NCI-H1694 (cell line): Measurements from ENCODE around the gene MEIS3.
"Not testable (repeated sequence)": the region's sequence is repeated elsewhere in the genome, so short reads cannot be mapped to it uniquely, and the experiment has no call there.

Experiments used
- DNase-seq: peaks from one replicate; lab custom pipeline; 2025; lab: John Stamatoyannopoulos, UW

MEIS3 gene

DNA sequence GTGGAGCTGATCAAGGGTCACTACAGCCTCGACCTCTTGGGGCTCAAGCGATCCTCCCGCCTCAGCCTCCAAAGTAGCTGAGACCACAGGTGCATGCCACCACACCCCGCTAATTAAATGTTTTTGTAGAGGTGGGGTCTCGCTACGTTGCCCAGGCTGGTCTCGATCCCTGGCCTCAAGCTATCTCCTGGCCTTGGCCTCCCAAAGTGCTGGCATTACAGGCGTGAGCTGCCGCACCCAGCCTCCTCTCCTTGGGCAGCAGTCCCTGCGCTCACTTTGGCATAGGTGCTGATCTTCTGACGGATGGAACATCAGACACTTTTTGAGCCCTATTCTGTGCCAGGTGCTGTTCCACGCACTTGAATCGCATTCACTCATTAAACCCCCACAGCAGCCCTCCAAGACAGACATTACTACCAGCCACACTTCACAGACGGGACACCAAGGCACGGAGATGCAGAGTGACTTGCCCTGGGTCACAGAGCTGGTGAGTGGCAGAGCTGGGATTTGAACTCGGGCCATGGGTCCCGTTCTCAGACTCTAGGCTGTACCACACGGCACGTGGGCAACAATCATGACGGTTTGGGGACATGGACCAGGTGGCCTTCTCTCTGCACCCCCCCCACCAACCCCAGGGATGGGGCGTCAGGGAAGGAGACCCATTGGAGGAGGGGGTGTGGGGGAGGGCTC is 3.2 kb downstream of the MEIS3 start:
- DNase-seq, result no peak

DNA sequence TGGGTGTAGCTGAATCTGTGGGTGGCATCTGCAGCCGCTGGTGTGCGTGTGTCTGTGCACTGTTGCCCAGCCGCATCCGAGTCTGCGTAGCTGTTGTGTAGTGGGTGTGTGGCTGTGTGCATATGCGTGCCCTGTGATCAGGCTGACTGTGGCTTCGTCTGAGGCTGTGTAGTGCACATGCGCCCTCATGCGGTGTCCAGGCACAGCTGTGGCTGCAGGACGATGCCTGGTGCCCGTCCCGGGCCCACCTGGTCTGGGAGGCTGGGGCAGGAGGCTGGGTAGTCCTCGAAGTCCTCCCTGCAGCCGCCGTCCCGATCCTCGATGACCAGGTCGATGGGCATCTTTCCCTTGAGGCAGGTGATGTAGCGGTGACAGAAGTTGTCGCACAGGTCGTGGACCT is 4.9 kb downstream of the MEIS3 start:
- DNase-seq, result peak; percentile 23

DNA sequence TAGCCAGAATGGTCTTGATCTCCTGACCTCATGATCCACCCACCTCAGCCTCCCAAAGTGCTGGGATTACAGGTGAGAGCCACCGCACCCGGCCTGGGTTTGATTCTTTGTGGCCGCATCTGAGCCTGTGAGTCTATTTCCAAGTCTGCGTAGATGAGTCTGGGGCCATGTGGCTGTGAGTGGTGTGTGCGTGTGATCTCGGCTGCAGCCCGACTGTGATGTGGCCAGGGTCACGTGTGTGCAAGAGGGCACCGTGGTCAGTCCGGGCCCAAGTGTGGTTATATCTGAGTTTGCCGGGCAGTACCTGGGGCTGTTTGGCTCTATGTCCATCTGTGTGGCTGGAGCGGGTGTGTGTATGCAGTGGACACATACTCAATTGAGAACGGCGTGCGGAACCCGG is 5.4 kb downstream of the MEIS3 start:
- no peak for DNase-seq

DNA sequence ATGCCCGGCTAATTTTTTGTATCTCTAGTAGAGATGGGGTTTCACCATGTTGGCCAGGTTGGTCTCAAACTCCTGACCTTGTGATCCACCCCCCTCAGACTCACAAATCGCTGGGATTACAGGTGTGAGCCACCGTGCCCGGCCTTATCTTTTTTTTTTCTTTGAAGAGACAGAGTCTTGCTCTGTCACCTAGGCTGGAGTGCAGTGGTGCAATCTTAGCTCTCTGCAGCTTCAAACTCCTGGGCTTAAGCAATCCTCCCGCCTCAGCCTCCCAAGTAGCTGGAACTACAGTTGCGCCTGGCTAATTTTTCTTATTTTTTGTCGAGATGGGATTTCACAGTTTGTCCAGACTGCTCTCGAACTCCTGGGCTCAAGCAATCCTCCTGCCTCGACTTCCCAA is 7.6 kb downstream of the MEIS3 start:
- not testable (repeated sequence) for DNase-seq

DNA sequence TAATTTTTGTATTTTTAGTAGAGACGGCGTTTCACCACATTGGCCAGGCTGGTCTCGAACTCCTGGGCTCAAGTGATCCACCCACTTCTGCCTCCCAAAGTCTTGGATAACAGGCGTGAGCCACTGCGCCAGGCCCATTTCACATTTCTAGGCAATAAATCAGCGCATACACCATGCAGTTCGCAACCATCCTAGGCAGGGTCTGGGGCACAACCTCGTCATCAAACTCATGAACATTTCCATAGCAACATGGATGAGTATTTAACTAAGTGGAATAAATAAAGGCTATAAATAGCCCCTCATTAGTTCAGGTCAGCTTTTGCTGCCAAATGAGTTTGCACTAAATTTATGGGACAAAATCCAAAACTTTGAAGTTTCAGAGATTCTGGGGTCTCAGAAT is 8.2 kb downstream of the MEIS3 start:
- DNase-seq, result no peak

DNA sequence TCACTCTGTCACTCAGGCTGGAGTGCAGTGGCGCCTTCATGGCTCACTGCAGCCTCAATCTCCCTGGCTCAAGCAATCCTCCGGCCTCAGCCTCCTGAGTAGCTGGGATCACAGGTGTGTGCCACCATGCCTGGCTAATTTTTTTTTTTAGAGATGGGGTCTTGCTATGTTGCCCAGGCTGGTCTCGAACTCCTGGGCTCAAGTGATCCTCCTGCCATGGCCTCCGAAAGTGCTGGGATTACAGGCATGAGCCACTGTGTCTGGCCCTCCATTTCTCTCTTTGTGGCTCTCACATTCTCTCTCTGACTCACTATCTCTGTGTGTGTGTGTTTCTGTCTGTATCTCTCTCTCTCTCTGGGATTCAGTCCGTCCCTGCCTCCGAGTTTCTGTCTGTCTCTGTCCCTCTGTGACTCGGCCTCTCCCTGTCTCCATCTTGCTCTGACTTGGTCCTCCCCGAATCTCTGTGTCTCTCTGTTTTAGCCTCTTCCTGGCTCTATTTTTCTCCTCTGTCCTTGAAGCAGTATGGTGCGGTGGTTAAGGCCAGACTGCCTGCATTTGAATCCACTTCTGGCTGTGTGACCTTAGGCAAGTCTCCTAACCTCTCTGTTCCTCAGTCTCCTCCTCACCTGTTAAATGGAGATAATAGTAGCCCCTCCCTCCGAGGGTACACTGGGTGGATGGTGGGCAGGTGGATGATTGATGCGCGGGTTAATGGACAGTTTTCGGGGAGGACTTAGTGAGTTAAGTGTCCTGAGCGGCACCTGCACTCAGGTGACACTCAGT is 11.0 kb downstream of the MEIS3 start:
- no peak for DNase-seq

DNA sequence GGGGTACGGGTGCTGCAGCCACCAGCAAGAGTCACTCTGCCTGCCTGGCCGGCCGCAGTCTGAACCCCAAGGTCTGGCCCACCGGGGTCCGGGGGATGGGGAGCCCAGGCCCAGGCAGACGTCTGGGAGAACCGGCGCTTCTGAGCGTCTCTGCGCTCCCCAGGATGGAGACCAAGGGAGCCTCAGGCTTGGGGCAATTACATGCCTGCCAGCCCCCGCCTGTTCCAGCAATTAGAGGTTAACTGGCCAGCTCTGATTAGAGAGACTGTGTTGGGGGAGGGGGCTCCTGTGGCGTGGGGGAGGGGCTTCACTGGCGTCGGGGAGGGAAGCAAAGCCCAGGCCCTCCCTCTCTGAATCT is 11.9 kb downstream of the MEIS3 start:
- no peak for DNase-seq

DNA sequence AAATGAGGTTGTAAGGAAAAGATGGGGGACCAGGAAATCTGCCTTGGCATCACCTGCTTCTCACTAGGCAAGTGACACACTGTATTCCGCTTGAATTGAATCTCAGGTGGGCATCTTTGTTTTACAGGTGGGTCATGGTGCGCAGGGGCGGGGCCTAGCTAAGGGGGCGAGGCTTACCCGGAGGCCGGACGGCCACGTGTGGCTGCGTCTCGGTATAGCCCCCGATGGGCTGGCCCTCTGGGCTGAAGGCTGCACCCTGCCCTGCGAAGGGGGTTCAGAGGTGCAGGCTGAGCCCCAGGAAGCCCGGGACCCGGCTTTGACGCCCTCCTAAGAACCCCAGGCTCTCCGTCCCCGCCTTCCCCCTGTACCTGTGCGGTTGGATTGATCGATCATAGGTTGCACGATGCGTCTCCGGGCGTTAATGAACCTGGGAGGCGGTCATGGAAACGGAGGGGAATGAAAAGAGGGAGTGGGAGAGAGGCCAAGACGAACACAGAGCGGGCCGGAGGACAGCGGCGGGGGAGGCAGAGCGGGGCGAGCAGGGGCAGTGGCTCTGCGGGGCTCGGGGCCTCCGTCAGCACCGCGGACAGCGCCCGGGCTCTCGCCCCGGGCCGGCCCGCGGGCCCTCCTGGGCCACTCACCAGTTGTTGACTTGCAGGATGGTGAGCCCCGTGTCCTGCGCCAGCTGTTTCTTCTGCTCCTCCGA is 12.5 kb downstream of the MEIS3 start:
- no peak for DNase-seq

DNA sequence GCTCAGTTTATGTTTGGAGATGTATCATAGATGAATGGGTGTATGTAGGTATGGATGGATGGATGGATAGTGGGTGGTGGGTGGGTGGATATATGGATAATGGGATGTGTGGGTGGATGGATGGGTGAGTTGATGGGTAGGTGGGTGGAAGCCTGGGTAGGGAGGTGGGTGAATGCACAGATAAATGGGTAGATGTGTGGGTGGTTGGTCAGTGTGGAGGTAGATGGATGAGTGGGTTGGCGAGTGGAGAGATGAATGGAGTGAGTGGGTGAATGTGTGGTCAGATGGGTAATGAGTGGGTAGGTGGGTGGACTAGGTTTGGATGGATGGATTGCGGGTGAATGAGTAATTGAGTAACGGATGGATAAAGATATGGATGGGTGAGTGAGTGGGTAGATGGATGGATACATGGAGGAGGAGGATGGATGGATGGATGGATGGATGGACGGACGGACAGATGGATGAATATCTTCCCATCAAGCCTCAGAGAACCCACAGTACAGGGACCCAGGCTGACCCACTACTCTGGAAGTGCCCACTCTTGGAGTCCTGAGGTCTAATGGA is 13.4 kb downstream of the MEIS3 start:
- DNase-seq, result no peak

DNA sequence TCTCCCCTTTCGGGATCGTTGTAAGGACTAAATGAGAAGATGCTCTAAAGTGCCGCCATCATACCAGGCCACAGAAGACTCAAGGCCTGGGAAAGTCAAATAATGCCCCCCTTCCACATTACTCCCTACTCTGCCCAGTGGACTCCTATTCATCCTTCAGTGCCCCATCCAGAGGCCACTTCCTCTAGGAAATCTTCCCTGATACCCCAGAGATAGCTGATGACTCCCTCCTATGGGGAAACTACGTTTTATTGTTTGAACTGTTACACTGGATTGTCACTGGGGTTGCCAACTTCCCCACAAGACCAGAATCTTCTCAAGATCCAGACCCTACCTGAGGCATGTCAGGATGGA is 14.2 kb downstream of the MEIS3 start:
- DNase-seq, result no peak

DNA sequence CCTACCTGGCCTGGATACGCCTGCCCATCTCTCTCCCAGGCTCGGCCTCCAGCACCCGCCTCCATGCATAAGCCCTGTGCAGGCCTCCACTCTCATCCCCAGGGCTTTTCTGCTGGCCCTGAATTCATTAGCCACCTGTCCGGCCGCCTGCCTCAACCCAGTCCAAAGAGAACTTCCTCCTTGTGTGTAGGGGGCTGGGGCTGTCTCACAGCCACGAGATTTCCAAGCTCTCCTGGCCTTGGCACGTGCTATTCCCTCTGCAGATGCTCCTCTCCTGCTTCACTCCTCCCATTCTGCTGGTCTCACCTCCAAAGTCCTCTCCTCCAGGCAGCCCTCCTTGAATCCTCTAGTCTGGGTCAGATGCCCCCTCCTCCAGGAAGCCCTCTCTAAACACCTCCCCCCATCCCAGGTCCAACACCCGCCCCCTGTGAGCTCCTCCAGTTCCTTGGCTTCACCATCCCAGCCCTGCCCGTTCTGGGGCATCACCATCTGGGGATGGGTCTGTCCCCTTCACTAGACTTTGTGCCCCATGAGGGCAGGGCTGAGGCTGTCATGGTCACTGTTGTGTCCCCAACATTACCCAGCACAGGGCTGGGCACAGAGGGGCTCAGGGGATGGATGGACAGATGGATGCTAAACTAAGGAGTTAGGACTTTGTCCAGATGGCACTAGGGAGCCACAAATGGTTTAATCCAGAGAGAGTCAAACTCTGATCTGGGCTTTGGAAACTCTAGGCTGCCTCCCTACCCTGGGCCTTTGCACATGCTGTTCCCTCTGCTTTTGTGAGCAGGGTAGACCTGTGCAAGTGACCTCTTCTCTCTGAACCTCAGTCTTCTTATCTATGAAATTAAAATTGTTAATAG is 14.8 kb downstream of the MEIS3 start:
- DNase-seq, result no peak

DNA sequence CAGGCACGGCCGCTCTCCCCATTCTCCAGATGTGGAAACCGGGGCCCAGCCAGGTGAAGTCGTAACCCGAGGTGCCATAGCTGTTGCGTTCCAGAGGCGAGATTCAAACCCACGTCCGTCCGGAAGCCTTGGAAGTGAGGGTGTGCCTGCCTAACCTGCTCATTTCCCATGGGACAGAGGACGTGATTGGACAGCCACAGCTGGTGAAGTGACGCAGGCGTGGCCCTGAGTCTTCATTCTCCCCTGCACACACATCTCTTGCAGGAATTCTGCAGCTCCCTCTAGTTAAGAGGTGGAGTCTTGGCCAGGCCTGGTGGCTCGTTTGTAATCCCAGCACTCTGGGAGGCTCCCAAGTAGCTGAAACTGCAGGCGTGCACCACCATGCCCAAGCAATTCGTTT is 16.8 kb downstream of the MEIS3 start:
- DNase-seq, result no peak

DNA sequence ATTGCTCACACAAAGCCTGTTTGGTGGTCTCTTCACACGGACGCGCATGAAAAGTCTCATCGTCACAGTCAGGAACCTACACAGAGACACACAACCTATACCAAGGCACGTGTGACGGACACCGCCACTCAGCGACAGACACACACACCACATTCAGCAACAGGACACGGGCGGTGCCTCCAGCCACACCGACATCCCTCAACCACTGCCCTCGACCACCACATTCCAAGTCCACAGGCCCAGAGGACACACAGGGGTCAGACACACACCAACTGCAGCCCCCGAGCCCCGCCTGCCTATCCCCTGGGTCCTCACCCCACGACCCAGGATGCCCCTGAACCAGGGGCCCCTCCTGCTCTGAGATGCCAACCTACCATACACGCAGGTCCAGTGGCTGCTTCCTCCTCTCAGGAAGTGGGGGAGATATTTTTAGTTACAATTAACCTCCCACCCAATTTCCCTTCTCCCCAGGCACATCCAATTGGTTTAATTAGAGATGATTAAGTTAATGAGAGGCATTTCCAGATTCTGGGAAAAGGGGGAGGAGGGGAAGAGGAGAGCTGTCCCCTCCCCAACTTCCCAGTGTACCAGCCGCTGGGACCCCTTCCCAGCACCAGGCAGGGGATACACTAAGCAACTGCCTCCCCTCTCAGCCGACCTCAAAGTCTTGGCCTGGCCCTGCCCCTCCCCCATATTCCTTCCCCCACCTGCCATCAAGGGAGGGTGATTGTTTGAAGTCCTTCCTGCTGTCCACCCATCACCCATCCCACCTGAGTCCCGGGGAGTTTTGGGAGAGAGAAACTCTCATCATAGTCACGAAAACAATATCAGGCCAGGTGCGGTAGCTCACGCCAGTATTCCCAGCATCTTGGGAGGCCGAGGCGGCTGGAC is 20.4 kb downstream of the MEIS3 start:
- no peak for DNase-seq

DNA sequence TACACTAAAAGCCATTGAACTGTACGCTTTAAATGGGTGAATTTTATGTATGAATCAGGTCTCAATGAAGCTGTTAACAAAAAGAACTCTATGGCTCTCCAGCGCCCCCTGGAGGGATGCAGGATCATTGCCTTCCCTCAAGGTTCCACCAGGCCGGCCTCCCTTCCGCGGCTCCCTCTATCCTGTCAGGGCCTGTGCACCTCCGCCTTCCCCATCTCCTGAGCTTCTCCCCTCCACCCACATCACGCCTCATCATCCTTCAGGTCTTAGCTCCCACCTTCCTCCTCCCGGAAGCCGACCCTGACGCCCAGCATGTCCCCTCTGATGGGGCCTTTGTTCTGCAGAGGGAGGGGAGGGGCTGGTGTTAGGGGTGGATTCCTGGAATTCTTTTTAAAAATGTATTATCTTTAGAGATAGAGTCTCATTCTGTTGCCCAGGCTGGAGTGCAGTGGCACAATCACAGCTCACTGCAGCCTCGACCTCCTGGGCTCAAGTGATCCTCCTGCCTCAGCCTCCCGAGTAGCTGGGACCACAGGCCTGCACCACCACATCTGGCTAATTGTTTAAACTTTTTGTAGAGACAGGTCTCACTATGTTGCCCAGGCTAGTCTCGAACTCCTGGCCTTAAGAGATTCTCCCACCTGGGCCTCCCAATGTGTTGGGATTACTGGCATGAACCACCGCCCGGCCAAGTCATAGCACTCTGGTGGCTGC is 27.7 kb downstream of the MEIS3 start:
- DNase-seq, result peak; percentile 91

DNA sequence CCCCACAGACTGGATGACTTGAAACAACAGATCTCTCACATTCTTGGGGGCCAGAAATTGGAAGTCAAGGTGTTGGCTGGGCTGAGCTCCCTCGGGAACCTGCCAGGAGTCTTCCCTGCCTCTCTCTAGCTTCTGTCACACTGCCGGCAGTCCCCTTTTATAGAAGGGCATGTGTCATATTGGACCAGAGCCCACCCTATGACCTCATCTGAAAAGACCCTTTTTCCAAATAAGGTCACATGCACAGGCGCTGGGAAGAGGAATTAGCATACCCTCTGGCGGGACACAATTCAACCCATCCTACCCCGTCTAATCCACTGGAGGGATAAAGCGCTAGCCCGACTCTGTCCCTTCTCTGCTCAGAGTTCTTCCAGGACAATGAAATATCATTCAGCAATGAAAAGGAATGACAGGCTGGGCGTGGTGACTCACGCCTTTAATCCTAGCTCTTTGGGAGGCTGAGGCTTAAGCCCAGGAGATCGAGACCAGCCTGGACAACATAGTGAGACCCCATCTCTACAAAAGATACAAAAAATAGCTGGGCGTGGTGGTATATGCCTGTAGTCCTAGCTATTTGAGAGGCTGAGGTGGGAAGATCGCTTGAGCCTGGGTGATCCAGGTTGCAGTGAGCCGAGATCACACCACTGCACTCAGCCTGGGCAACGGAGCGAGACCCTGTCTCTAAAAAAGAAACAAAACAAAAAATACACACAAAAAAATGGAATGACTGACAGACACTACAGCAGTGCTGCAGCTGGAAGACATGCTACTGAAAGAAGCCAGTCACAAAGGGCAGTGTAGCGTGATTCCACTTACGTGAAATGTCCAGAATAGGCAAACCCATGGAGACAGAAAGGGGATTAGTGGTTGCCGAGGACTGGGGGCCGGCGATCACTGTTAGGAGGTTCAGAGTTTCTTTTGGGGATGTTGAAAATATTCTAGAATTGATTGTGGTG is 28.5 kb downstream of the MEIS3 start:
- DNase-seq, result peak; percentile 44

DNA sequence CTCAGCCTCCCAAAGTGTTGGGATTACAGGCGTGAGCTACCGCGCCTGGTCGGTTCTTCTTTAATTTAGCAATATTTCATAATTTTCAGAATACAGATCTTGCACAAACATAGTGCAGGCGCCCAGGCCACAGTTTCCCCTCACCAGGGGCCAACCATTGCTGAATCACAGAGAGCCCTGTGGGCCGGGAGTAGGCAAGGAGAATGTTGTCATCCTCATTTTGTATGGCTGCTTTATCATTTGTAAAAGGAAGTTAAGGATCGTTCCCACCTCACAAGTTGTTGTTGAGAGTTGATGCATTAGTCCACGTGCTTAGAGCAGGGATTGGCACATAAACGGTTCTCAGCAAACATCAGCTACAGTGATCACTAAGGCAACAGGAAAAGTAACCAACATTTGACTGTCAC is 30.2 kb downstream of the MEIS3 start:
- no peak for DNase-seq

DNA sequence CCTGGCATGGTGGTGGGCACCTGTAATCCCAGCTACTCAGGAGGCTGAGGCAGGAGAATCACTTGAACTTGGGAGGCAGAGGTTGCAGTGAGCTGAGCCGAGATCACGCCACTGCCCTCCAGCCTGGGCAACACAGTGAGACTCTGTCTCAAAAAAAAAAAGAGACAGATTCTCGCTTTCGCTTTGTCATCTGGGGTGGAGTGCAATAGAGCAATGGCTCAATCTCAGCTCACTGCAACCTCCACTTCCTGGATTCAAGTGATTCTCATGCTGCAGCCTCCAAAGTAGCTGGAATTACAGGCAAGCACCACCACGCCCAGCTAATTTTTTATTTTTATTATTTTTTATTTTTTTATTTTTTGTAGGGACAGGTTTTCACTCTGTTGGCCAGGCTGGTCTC is 30.6 kb downstream of the MEIS3 start:
- not testable (repeated sequence) for DNase-seq

DNA sequence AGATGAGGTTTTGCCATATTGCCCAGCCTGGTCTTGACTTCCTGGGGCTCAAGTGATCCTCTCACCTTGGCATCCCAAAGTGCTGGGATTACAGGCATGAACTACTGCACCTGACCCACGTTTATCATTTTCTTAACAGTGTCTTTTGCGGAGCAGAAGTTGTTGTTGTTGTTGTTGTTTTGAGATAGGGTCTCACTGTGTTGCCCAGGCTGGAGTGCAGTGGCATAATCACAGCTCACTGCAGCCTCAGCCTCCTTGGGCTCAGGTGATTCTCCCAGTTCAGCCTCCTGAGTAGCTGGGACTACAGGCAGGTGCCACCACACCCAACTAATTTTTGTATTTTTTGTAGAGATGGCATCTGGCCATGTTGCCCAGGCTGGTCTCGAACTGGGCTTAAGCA is 31.7 kb downstream of the MEIS3 start:
- not testable (repeated sequence) for DNase-seq

DNA sequence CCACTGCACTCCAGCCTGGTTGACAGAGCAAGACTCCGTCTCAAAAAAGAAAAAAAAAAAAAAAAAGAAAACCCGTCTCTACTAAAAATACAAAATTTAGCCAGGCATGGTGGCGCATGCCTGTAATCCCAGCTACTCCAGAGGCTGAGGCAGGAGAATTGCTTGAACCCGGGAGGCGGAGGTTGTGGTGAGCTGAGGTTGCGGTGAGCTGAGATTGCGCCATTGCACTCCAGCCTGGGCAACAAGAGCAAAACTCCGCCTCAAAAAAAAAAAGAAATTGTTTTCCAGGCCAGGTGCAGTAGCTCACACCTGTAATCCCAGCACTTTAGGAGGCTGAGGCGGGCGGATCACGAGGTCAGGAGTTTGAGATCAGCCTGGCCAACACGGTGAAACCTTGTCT is 32.7 kb downstream of the MEIS3 start:
- DNase-seq, result not testable (repeated sequence)
